Endodermal cell (in vitro differentiated cells): Measurements from ENCODE around the gene SRL. TPM values are rescaled to one million over a fixed set of nuclear protein-coding genes. Genes with fewer than 3 reads are reported as not detected.

Experiments
- DNase-seq: peaks from one replicate; pipeline ENCODE4 v3.0.0-alpha.2; 2017
- H3K27ac ChIP-seq: 2 replicates; pipeline ENCODE4 v1.5.1; 2013; ENCODE audit warnings: mild to moderate bottlenecking, low read depth, low read length, moderate library complexity
- H3K27me3 ChIP-seq: 2 replicates; pipeline ENCODE4 v1.6.1; 2013; ENCODE audit warnings: mild to moderate bottlenecking, low read length, moderate library complexity; ENCODE audit not compliant: insufficient read depth, control insufficient read depth, poor library complexity, severe bottlenecking
- H3K36me3 ChIP-seq: 2 replicates; pipeline ENCODE4 v1.7.0; 2013; ENCODE audit warnings: mild to moderate bottlenecking, low read length, moderate library complexity; ENCODE audit not compliant: control insufficient read depth, insufficient read depth
- H3K4me1 ChIP-seq: one replicate; pipeline ENCODE4 v1.7.0; 2013; ENCODE audit warnings: low read length; ENCODE audit not compliant: control insufficient read depth, insufficient read depth
- H3K4me3 ChIP-seq: 2 replicates; pipeline ENCODE4 v1.5.1; 2013; ENCODE audit warnings: mild to moderate bottlenecking, low read length, moderate library complexity
- H3K9ac ChIP-seq: 2 replicates; pipeline ENCODE4 v1.6.1; 2013; ENCODE audit warnings: mild to moderate bottlenecking, low read length, moderate library complexity; ENCODE audit not compliant: poor library complexity, severe bottlenecking; ENCODE audit errors: extremely low read depth
- H3K9me3 ChIP-seq: 2 replicates; pipeline ENCODE4 v1.6.1; 2013; ENCODE audit warnings: mild to moderate bottlenecking, low read length, moderate library complexity; ENCODE audit not compliant: control insufficient read depth
- H3K27ac Mint-ChIP-seq: 2 replicates; pipeline ENCODE4 v1.8.0; 2020; ENCODE audit warnings: mixed read lengths
- H3K27me3 Mint-ChIP-seq: 2 replicates; pipeline ENCODE4 v1.8.0; 2021; ENCODE audit warnings: mild to moderate bottlenecking, mixed read lengths; ENCODE audit not compliant: insufficient read depth
- H3K36me3 Mint-ChIP-seq: 2 replicates; pipeline ENCODE4 v1.8.0; 2020; ENCODE audit warnings: low read depth, mixed read lengths
- H3K4me1 Mint-ChIP-seq: 2 replicates; pipeline ENCODE4 v1.8.0; 2020; ENCODE audit warnings: mixed read lengths
- H3K4me3 Mint-ChIP-seq: 2 replicates; pipeline ENCODE4 v1.8.0; 2020; ENCODE audit warnings: mild to moderate bottlenecking, moderate library complexity, mixed read lengths
- H3K9me3 Mint-ChIP-seq: 2 replicates; pipeline ENCODE4 v1.8.0; 2020; ENCODE audit warnings: mild to moderate bottlenecking, mixed read lengths
- WGBS, 2 experiments: methylation state at CpG; one replicate each; pipeline versions ENCODE4 v1.1.5 to v1.1.7; 2013; ENCODE audit warnings: missing lambda C conversion rate in 2 of 2, mixed read lengths in 1 of 2; ENCODE audit not compliant: insufficient coverage in 1 of 2, insufficient read length in 1 of 2; 5-methylcytosine and 5-hydroxymethylcytosine counted together
- total RNA-seq, 2 donors: library from RNA; stranded (reverse); fragmentation: NEBNext Ultra II Directional in 1 of 2; extraction: Animal tissue kit (Norgen Biotek cat#: 25700) in 1 of 2; gene quantifications; 2 replicates in 1 of 2; 3 replicates in 1 of 2; pipeline ENCODE4 v1.2.1, GENCODE V29; 2021
- TF ChIP-seq, protein P1 (sequence below): fragments of 200-600 bp; sonication (generic); conservative IDR thresholded peaks from 2 replicates; pipeline ENCODE4 v1.5.0; 2021; ENCODE audit warnings: antibody characterized with exemption, mild to moderate bottlenecking

The SRL gene
- total RNA-seq, 2 donors from 2014 or later, result not detected

DNA sequence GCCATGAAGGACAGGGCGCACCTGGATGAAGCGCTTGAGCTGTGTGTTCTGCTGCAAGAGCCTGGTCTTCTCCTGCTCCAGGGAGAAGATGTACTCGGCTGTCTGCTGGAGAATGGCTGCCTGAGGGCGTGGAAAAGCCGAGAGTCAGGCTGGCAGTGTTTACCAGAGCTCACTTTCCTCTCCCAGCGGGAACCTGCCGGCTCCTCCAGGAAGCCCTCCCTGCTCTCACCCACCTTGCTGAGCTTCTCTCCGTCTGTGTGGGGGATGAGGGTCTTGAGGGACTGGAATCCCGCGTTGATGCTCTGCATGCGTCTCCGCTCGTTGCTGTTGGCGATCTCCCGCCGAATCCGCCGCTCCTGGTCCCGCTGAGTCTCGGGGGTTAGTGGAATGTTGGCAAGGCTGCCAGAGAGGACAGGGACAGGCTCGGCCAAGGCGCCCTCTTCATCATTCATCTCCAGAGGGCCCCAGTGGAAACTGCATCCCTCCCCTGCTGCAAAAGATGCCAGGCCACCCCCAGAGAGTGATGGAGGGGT, 20.5 kb upstream of the SRL start:
- Mint-ChIP-seq H3K9me3 (no peaks in the 10 kb centered on the region), H3K36me3 (peaks cover 50% of the 10 kb centered on the region), H3K4me3 (no peak overlapping the region), H3K27me3 (no peaks in the 10 kb centered on the region), H3K27ac (no peak overlapping the region), H3K4me1 (no peaks in the 10 kb centered on the region)
- TF ChIP-seq, protein P1, sequence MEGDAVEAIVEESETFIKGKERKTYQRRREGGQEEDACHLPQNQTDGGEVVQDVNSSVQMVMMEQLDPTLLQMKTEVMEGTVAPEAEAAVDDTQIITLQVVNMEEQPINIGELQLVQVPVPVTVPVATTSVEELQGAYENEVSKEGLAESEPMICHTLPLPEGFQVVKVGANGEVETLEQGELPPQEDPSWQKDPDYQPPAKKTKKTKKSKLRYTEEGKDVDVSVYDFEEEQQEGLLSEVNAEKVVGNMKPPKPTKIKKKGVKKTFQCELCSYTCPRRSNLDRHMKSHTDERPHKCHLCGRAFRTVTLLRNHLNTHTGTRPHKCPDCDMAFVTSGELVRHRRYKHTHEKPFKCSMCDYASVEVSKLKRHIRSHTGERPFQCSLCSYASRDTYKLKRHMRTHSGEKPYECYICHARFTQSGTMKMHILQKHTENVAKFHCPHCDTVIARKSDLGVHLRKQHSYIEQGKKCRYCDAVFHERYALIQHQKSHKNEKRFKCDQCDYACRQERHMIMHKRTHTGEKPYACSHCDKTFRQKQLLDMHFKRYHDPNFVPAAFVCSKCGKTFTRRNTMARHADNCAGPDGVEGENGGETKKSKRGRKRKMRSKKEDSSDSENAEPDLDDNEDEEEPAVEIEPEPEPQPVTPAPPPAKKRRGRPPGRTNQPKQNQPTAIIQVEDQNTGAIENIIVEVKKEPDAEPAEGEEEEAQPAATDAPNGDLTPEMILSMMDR, result no peak
- H3K27ac ChIP-seq, result no peak overlapping the region
- no peak overlapping the region for H3K9ac ChIP-seq
- peaks cover 49% of the 10 kb centered on the region for H3K36me3 ChIP-seq
- no peaks in the 10 kb centered on the region for H3K9me3 ChIP-seq
- no peaks in the 10 kb centered on the region for H3K27me3 ChIP-seq
- no peaks in the 10 kb centered on the region for H3K4me1 ChIP-seq
- WGBS, 2 experiments, result 95 to 97% methylated on average over 14 to 22 of the region's 22 CpGs
- no peak overlapping the region for H3K4me3 ChIP-seq
- DNase-seq, result peak; percentile 43

DNA sequence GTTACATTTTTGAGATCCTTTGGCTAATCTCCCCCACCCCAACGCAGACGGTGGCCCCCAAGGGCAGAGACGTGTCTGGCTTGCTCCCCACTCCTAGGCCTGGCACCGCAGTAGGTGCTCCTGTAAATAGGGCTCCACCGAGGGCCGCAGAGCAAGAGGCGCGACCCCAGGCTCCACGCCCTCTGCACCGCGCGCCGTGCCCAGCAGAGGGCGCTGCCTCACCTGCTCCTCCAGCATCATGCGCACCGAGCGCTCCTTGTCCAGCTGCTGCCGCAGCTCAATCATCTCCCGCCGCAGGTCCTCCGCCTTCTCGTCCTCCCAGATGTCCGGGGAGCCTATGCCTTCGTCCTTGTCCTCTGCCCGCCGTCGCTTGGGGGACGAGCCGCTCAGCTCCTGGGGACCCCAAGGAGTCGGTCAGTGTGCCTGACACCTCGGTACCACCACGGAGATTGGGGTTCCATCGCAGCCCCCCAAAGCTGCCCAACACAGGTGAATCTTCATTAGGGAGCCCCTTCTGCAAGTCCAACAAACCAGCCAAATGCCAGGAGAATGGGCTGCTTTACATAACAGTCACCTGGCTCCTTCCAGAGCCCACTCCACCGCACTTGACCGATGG, 19.8 kb upstream of the SRL start:
- Histone ChIP-seq H3K4me3 (no peak overlapping the region), H3K4me1 (no peaks in the 10 kb centered on the region), H3K27me3 (no peaks in the 10 kb centered on the region), H3K9ac (no peak overlapping the region), H3K27ac (no peak overlapping the region), H3K36me3 (peaks cover 53% of the 10 kb centered on the region), H3K9me3 (no peaks in the 10 kb centered on the region)
- Mint-ChIP-seq H3K27ac (peak overlapping the region; percentile 82), H3K4me1 (no peaks in the 10 kb centered on the region), H3K36me3 (peaks cover 50% of the 10 kb centered on the region), H3K9me3 (no peaks in the 10 kb centered on the region), H3K4me3 (no peak overlapping the region), H3K27me3 (no peaks in the 10 kb centered on the region)
- DNase-seq, result peak; percentile 94
- WGBS, 2 experiments, result 75 to 88% methylated on average over 21 to 35 of the region's 35 CpGs
- TF ChIP-seq, protein P1, result peak; percentile 98

DNA sequence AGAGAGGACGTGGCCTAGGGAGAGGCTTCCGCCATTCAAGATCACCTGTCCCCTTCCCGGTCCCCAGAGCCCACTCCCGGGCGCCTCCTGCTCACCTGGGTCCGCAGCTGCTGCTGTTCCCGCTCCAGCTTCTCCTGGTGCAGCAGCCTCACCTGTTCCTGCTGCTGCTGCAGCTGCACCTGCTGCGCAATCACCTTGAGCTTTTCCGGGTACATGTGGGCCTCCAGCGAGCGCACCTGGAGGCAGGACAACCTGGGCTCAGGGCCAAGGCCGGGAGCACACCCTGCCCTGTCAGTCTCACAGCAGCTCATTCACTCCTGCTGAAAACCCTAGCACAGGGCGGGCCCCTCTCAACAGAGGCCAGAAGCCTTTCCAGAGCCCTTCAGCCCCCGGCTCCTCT, 18.5 kb upstream of the SRL start:
- H3K27ac ChIP-seq, result no peak overlapping the region

More for the DNA sequence above, 18.5 kb upstream of the SRL start:
- WGBS, 2 experiments, result 95 to 97% methylated on average over 11 to 14 of the region's 14 CpGs
- no peaks in the 10 kb centered on the region for H3K9me3 ChIP-seq
- Mint-ChIP-seq H3K36me3 (peaks cover 45% of the 10 kb centered on the region), H3K27ac (no peak overlapping the region), H3K27me3 (no peaks in the 10 kb centered on the region), H3K4me3 (no peak overlapping the region), H3K9me3 (no peaks in the 10 kb centered on the region), H3K4me1 (no peaks in the 10 kb centered on the region)
- H3K4me1 ChIP-seq, result no peaks in the 10 kb centered on the region
- TF ChIP-seq, protein P1, result no peak
- no peak for DNase-seq
- H3K36me3 ChIP-seq, result peaks cover 54% of the 10 kb centered on the region
- no peak overlapping the region for H3K4me3 ChIP-seq
- H3K9ac ChIP-seq, result no peak overlapping the region
- H3K27me3 ChIP-seq, result no peaks in the 10 kb centered on the region
